ENCODE results near the gene CYP11A1.
A peak's percentile ranks its signal among the peaks of the same experiment; 100 is the strongest.

The CYP11A1 gene

DNA sequence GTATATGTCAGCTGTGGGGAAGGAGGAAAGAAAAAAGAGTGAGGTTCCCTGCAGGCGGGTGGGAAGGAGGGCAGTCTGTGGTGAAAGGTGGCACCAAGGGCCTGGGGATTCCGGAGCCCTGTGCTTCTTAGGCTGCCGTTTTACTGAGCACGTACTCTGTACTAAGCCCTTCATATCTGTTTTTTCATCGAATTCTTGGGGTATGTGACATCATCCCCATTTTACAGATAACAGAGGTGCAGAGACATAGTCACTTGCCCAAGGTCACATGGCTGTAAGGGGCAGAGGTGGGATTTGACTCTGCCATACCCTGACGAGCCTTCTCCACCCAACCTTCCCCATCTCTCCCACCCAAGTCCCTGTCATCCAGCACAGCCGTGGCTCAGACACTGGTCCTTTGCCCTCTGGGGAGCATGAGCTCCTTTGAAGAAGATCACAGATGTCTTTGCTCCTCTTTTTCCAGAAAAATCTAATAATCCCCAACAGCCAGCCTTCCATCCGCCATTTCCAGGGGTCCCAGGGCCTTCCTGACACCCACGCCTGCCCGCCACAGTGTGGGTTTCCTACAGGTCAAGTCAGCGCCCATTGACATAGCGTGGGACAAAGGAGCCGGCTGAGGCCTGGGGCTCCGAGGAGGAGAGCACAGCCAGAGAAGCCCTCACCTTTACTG is 24.2 kb downstream of the CYP11A1 start:
- TF ChIP-seq, protein P1, sequence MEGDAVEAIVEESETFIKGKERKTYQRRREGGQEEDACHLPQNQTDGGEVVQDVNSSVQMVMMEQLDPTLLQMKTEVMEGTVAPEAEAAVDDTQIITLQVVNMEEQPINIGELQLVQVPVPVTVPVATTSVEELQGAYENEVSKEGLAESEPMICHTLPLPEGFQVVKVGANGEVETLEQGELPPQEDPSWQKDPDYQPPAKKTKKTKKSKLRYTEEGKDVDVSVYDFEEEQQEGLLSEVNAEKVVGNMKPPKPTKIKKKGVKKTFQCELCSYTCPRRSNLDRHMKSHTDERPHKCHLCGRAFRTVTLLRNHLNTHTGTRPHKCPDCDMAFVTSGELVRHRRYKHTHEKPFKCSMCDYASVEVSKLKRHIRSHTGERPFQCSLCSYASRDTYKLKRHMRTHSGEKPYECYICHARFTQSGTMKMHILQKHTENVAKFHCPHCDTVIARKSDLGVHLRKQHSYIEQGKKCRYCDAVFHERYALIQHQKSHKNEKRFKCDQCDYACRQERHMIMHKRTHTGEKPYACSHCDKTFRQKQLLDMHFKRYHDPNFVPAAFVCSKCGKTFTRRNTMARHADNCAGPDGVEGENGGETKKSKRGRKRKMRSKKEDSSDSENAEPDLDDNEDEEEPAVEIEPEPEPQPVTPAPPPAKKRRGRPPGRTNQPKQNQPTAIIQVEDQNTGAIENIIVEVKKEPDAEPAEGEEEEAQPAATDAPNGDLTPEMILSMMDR (conservative IDR thresholded peaks at IDR 0.05; ENCODE audit: low read depth, low read length): no peak
- DNase-seq (ENCODE audit: low read depth): no peak
- H3K4me3 ChIP-seq (ENCODE audit: low read length): no peak overlapping the region

DNA sequence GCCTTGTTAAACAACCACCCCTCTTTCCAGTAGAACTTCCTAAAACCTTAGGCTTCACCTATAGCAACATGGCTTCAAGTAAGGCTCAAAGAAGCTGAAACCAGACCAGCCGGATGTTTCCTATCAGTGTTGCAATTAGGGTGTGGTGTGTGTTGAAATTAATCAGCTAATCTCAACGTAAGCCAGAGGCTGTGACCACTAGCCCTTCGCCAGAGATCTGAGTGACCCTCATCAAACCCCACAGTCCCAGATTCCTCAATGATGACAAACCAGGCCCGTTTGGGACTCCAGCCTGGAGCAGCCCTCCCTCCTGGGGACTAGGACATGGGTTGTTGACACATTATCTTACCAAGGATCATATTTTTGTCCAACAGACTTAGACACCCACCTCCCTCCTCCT is 27.3 kb downstream of the CYP11A1 start:
- H3K4me3 ChIP-seq (ENCODE audit: low read length): no peak overlapping the region
- DNase-seq (ENCODE audit: low read depth): peak; percentile 14
- TF ChIP-seq, protein P1 (conservative IDR thresholded peaks at IDR 0.05; ENCODE audit: low read depth, low read length): no peak

DNA sequence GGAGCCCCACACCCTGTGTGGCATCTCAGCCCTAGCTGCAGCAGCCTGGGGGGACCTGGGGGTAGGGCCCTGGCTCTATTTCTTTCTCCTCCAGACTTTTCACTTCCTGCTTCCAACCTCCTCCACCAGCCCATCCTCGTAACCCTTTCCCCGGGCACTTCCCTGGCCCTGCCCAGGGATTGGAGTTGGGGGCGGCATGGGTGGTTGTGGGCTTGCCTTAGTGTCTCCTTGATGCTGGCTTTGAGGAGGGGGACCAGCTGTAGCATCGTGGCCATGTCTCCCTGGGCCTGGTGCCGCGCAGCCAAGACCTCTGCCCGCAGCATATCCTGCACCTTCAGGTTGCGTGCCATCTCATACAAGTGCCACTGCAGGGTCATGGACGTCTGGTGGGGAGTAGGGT is 28.1 kb downstream of the CYP11A1 start:
- DNase-seq (ENCODE audit: low read depth): no peak
- no peak overlapping the region for H3K4me3 ChIP-seq (ENCODE audit: low read length)
- TF ChIP-seq, protein P1 (conservative IDR thresholded peaks at IDR 0.05; ENCODE audit: low read depth, low read length): no peak

DNA sequence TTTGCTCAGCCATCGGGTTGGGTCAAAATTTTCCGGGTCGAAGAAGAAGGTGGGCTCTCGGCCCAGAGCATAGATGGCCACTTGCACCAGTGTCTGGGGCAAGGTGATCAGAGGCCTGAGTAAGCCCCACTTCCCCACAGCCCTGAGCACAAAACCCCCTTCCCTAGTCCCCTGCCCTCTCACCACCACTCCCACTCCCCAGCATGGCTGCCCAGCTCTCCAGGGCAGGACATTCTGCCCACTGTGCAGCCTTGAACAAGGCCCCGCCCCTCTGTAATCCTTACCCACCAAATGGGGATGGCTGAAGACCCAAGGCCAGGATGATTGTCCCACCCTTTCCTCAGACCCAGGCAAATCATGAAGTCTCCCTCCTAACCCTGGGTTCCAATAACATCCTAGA is 28.8 kb downstream of the CYP11A1 start:
- TF ChIP-seq, protein P1 (conservative IDR thresholded peaks at IDR 0.05; ENCODE audit: low read depth, low read length): no peak
- no peak for DNase-seq (ENCODE audit: low read depth)
- no peak overlapping the region for H3K4me3 ChIP-seq (ENCODE audit: low read length)

DNA sequence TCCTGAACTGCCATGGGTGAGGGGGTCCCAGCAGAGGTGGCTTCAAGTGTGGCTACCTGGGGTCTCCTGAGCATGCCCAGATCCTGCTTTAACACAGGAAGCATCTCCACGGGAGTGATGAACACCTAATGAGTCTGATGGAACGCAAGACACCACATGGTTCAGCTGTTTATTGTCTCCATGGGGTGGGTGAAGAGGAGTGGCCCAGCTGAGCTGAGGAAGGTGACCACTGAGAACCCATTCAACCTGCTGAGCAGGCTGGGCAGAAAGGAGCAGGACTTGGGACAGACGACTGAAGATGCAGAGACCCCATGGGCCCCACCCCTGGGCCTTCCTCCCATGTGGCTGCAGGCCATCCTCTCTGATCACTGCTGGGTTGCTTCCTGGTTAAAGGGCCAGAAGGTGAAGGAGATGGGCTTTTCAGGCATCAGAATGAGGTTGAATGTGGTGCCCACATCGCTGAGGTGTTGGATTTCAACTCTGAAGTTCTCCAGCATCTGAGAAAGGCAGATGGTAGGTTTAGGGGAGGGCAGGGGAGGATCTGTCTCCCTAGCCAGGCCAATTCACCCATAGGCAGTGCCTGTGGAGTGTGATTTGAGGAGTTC is 29.7 kb downstream of the CYP11A1 start:
- H3K4me3 ChIP-seq (ENCODE audit: low read length): no peak overlapping the region
- TF ChIP-seq, protein P1 (conservative IDR thresholded peaks at IDR 0.05; ENCODE audit: low read depth, low read length): no peak
- DNase-seq (ENCODE audit: low read depth): no peak

DNA sequence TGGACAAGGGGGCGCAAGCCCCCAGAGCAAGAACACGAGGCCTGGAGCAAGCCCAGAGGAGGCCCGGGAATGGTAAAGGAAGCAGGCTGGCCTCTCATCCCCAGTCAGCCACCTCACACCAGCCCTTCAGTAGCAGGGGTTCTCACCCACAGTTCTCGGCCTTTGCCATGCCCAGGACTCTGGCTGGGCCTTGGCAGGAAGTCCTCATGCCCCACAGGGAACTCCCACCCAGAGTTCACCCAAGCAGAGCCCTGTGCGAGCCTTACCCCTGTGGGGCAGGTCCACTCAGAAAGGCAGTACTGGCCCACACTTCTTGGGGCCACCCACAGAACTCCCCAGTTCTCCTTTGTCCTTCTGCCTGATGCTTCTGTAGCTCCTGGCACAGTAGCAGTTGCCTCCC is 30.3 kb downstream of the CYP11A1 start:
- no peak for DNase-seq (ENCODE audit: low read depth)
- TF ChIP-seq, protein P1 (conservative IDR thresholded peaks at IDR 0.05; ENCODE audit: low read depth, low read length): no peak
- no peak overlapping the region for H3K4me3 ChIP-seq (ENCODE audit: low read length)
